Vagina (tissue), 2 donors: Measurements from ENCODE around the gene SBK1.
"Not testable (repeated sequence)": the region's sequence is repeated elsewhere in the genome, so short reads cannot be mapped to it uniquely, and the experiment has no call there.

Source experiments
- CTCF ChIP-seq, 3 experiments: fragments of 450-650 bp in 2 of 3; fragments of 200-600 bp in 1 of 3; sonication (generic) in 1 of 3; IDR thresholded peaks; one replicate each; pipeline ENCODE4 v1.5.1; 2017 to 2019; ENCODE audit warnings: antibody characterized with exemption in 3 of 3, mild to moderate bottlenecking in 2 of 3, moderate library complexity in 2 of 3
- POLR2A ChIP-seq, 2 donors: fragments of 450-650 bp; IDR thresholded peaks; one replicate each; pipeline ENCODE4 v1.6.1; 2017; ENCODE audit warnings: antibody characterized with exemption in 2 of 2, mild to moderate bottlenecking in 2 of 2, moderate library complexity in 2 of 2
- POLR2AphosphoS5 ChIP-seq, 2 donors: sonication (generic); formaldehyde crosslinking; IDR thresholded peaks; one replicate each; pipeline ENCODE4 v1.9.0; 2017; ENCODE audit warnings: antibody characterized with exemption in 2 of 2, mild to moderate bottlenecking in 2 of 2, low read depth in 1 of 2; ENCODE audit not compliant: insufficient read depth in 1 of 2

DNA sequence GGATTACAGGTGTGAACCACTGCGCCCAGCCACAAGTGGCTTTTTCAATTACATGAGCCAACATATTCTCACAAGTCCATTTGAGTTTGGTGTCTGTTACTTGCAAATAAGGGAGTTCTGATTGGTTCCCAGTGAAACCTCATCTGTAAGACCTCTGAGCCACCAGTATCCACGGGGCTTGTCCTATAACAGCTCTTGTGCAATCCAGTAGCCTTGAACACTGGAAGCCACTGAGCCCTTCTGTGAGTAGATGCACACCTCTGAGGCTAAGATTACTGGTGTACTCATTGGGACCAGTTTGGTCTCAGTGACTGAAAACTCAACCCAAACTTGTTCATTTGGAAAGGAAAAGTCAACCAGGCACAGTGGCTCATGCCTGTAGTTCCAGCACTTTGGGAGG is 38.7 kb downstream of the SBK1 start:
- TF ChIP-seq POLR2AphosphoS5 (IDR thresholded peaks at IDR 0.05; ENCODE audit: insufficient read depth in 1 of 2, low read depth in 1 of 2); POLR2A (IDR thresholded peaks at IDR 0.05); CTCF (IDR thresholded peaks at IDR 0.05): not testable (repeated sequence)
